Testis (tissue), 3 donors: ENCODE measurements around the gene DAB2. TPM values are rescaled to one million over a fixed set of nuclear protein-coding genes. Genes with fewer than 3 reads are reported as not detected.

Source experiments
- DNase-seq: peaks from one replicate; pipeline ENCODE4 v3.0.0-alpha.2; 2019
- H3K27ac ChIP-seq, 2 donors: fragments of 200-600 bp; sonication (generic); one replicate each; pipeline ENCODE4 v1.5.1; 2019
- H3K27me3 ChIP-seq: fragments of 200-600 bp; sonication (generic); one replicate; pipeline ENCODE4 v1.5.1; 2019
- H3K36me3 ChIP-seq: fragments of 200-600 bp; sonication (generic); one replicate; pipeline ENCODE4 v1.5.1; 2017; ENCODE audit warnings: low read depth; ENCODE audit errors: missing control alignments
- H3K4me1 ChIP-seq: fragments of 200-600 bp; sonication (generic); one replicate; pipeline ENCODE4 v1.5.1; 2019
- H3K4me3 ChIP-seq, 2 donors: fragments of 200-600 bp; sonication (generic); one replicate each; pipeline ENCODE4 v1.5.1; 2017 to 2019
- H3K9me3 ChIP-seq: fragments of 200-600 bp; sonication (generic); one replicate; pipeline ENCODE4 v1.5.1; 2017
- POLR2A ChIP-seq: fragments of 450-650 bp; IDR thresholded peaks from one replicate; pipeline ENCODE4 v1.6.1; 2017; ENCODE audit warnings: antibody characterized with exemption, mild to moderate bottlenecking, moderate library complexity
- WGBS, 2 donors: methylation state at CpG; one replicate each; pipeline ENCODE4 v1.1.5; 2018; 5-methylcytosine and 5-hydroxymethylcytosine counted together
- intact Hi-C: fragments of 100-400 bp; cut with DNase I; formaldehyde crosslinking; loops from one replicate; pipeline ENCODE4 v1.15.1; 2023; ENCODE audit warnings: low total_unique reads
- polyA plus RNA-seq: library from polyadenylated mRNA; stranded (reverse); fragments of 350-450 nt; fragmentation: Illumina TruSeq; extraction: RNeasy Lipid Tissue Mini Kit (QIAGEN cat#74804); gene quantifications from one replicate; pipeline ENCODE4 v1.2.3, GENCODE V29; 2014; ENCODE audit warnings: low read depth, low replicate concordance; ENCODE audit not compliant: insufficient read depth
- total RNA-seq, 2 donors: library from RNA; depleted of rRNA; stranded (reverse); fragments of >200 nt; gene quantifications; one replicate each; pipeline ENCODE4 v1.2.3, GENCODE V29; 2016
- TF ChIP-seq, protein P1 (sequence below), 3 experiments: fragments of 450-650 bp in 2 of 3; fragments of 200-600 bp in 1 of 3; sonication (generic) in 1 of 3; IDR thresholded peaks; one replicate each; pipeline ENCODE4 v1.5.1; 2016 to 2019; ENCODE audit warnings: antibody characterized with exemption in 3 of 3, mild to moderate bottlenecking in 2 of 3, moderate library complexity in 1 of 3

DAB2 gene
- total and polyA plus RNA-seq, 3 donors from 2014 or later = 12.9 to 56.2 (median 29.7) TPM

DNA sequence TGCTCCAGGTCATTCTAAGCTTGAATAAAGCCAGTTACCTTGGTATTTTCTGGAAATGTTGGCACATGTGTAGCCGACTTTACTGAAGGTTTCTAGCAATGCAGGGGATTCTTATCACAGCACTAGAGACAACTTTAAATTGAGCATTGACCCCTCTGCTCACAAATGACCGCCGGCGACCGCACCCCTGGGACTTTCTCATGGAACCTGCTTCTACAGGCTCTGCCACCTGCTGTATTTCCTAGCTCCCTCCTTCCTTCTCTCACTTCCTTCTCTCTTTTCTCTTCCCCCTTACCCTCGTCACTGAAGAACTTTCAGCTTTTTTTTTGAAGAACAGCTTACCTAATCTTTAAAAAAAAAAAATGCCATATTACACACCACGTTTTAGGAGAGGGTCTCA, 30.9 kb upstream of the DAB2 start:
- intact Hi-C loops = no loop called here
- no peaks in the 10 kb centered on the region for H3K9me3 ChIP-seq
- H3K27me3 ChIP-seq = no peaks in the 10 kb centered on the region
- no peak overlapping the region for H3K4me3 ChIP-seq
- DNase-seq = no peak
- no peaks in the 10 kb centered on the region for H3K36me3 ChIP-seq
- H3K4me1 ChIP-seq = no peaks in the 10 kb centered on the region
- TF ChIP-seq, protein P1, sequence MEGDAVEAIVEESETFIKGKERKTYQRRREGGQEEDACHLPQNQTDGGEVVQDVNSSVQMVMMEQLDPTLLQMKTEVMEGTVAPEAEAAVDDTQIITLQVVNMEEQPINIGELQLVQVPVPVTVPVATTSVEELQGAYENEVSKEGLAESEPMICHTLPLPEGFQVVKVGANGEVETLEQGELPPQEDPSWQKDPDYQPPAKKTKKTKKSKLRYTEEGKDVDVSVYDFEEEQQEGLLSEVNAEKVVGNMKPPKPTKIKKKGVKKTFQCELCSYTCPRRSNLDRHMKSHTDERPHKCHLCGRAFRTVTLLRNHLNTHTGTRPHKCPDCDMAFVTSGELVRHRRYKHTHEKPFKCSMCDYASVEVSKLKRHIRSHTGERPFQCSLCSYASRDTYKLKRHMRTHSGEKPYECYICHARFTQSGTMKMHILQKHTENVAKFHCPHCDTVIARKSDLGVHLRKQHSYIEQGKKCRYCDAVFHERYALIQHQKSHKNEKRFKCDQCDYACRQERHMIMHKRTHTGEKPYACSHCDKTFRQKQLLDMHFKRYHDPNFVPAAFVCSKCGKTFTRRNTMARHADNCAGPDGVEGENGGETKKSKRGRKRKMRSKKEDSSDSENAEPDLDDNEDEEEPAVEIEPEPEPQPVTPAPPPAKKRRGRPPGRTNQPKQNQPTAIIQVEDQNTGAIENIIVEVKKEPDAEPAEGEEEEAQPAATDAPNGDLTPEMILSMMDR (IDR thresholded peaks at IDR 0.05) = no peak
- TF ChIP-seq POLR2A = no peak
- WGBS, 2 donors = 68 to 81% methylated on average over 7 of the region's 7 CpGs
- H3K27ac ChIP-seq = no peak overlapping the region

DNA sequence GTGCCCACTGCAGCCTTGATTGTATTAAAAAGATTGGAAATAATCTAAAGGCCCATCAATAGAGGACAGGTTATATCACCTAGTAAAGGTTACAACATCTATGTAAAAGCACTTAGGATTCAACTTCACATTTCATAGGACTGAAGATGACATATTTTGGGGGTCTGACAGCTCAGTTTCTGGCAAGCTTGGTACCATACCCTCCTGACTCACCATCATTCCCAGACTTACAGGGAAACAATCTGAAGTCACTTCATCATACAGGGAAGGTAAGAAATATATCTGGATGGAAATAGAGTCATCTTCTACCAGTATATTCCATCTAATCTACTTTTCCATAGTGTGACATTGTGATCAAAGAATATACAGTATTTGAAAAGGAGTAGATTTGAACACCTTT, 28.8 kb upstream of the DAB2 start:
- no peaks in the 10 kb centered on the region for H3K27me3 ChIP-seq
- no peak overlapping the region for H3K4me3 ChIP-seq
- no peak for DNase-seq
- no peaks in the 10 kb centered on the region for H3K4me1 ChIP-seq
- H3K27ac ChIP-seq = no peak overlapping the region
- H3K36me3 ChIP-seq = no peaks in the 10 kb centered on the region
- no peaks in the 10 kb centered on the region for H3K9me3 ChIP-seq
- TF ChIP-seq, protein P1 (IDR thresholded peaks at IDR 0.05) = no peak
- TF ChIP-seq POLR2A = no peak
- intact Hi-C loops = no loop called here

DNA sequence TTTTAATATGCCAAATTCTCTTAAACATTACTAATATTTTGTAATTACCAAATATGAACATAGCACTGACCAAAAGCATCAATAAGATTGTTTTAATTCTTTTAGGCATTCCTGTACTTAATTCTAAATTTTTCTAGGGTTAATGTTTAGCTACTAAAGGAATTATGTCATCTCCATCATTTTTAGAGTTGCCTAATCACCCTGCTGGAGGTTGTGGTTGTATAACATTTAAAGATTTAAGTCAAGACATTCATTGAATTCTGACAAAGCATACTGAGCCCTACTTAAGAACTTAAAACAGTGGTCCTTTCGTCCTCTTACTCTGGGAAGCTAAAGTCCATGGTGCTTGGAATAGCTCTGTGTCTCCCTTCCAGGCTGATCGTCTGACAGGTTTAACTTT, 28.1 kb upstream of the DAB2 start:
- intact Hi-C loops = no loop called here
- Histone ChIP-seq H3K27me3 (no peaks in the 10 kb centered on the region), H3K27ac (no peak overlapping the region), H3K4me3 (no peak overlapping the region), H3K4me1 (no peaks in the 10 kb centered on the region), H3K36me3 (no peaks in the 10 kb centered on the region), H3K9me3 (no peaks in the 10 kb centered on the region)
- WGBS, 2 donors = 64 to 91% methylated on average over 2 of the region's 2 CpGs
- no peak for TF ChIP-seq POLR2A
- TF ChIP-seq, protein P1 (IDR thresholded peaks at IDR 0.05) = no peak
- no peak for DNase-seq

DNA sequence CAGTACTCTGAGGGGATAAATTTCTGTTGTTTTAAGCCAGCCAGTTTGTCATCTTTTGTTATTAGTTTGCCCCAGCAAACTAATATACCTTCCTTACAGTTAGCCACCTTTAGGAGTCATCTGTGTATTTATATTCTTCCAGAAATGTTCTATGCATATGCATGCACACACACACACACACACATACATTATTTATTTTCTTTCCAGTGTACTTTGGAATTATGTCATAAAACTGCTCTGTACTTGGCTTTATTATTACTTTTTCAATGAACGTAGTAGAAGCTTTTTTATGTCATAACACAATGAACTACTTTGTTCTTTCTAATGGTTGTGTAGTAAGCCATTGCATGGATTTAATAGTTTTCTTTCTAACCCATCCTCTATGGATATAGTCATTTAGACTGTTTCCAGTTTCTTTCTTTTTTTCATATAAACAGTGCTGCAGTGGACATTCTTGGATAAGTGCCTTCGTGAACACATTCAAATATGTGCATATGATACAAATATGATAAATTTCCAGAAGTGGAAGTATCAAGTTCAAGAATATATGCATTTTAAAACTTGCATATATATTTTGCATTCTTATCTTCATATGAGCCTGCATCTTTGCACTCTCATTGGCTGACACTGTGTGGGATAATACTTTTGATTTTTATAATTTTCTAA, 26.6 kb upstream of the DAB2 start:
- Histone ChIP-seq H3K4me1 (no peaks in the 10 kb centered on the region), H3K4me3 (no peak overlapping the region), H3K36me3 (no peaks in the 10 kb centered on the region), H3K27me3 (no peaks in the 10 kb centered on the region), H3K27ac (no peak overlapping the region), H3K9me3 (no peaks in the 10 kb centered on the region)
- 71 to 74% methylated on average over 2 of the region's 2 CpGs for WGBS, 2 donors
- TF ChIP-seq, protein P1 (IDR thresholded peaks at IDR 0.05) = no peak
- TF ChIP-seq POLR2A = no peak
- intact Hi-C loops = no loop called here
- no peak for DNase-seq

DNA sequence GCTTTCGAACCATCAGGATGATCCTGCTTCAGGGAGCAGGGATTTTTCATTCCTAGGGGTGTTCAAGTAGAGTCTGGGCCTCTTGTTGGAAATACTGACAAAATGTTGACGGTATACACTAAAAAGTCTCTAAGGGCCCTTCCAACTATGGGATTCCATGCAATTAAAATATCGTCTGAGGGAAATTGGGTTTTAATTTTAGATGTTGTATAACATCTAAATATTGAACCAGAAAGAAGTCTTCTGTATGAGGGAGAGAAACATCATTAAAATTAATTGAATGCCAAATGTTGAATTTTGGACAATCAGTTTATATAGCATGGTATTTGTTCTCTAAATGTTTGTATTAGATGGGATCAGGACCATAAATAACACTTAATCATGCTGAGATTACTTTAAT, 25.7 kb upstream of the DAB2 start:
- no peaks in the 10 kb centered on the region for H3K4me1 ChIP-seq
- intact Hi-C loops = no loop called here
- H3K27me3 ChIP-seq = no peaks in the 10 kb centered on the region
- TF ChIP-seq, protein P1 (IDR thresholded peaks at IDR 0.05) = no peak
- no peak for TF ChIP-seq POLR2A
- no peak for DNase-seq
- no peak overlapping the region for H3K27ac ChIP-seq
- no peaks in the 10 kb centered on the region for H3K36me3 ChIP-seq
- no peaks in the 10 kb centered on the region for H3K9me3 ChIP-seq
- H3K4me3 ChIP-seq = no peak overlapping the region
- 97 to 99% methylated on average over 3 of the region's 3 CpGs for WGBS, 2 donors
